ENCODE results near the gene HLA-A.

HLA-A gene

DNA sequence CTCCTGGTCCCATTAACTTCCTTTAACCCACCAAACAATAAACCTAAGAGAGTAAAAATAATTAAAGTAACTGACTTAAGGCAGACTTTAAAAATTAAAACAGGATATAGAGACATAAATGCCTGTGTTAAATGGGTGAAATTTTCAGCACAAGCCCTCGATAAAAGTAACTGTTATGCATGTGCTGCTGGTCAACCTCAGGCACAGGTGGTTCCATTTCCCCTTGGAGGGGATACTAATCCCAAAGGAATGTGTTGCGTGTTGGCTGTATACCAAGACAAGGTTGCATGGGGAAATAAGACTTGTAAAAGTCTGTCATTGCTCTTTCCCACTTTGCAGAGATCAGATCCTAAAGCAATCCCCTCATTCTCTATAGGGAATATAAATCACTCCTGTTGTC, 25.8 kb downstream of the HLA-A start:
- H3K4me2 ChIP-seq (ENCODE audit: insufficient read depth, low read length, poor library complexity, severe bottlenecking) = no peak overlapping the region
- no peak overlapping the region for H3K27ac ChIP-seq (replicated peaks; ENCODE audit: low read length)
- H2BK12ac ChIP-seq (ENCODE audit: low read length) = no peak overlapping the region
- DNase-seq (ENCODE audit: low spot score) = no peak
- no peak overlapping the region for H2BK120ac ChIP-seq (ENCODE audit: low read depth, low read length)
- no peak overlapping the region for H4K8ac ChIP-seq (ENCODE audit: low read depth, low read length)
- H4K91ac ChIP-seq (ENCODE audit: low read depth, low read length, poor library complexity) = no peak overlapping the region
- H3K9ac ChIP-seq (ENCODE audit: low read depth, low read length, poor library complexity) = no peak overlapping the region
- no peak overlapping the region for H3K4me3 ChIP-seq (ENCODE audit: low read length in 2 of 2)
- H3K18ac ChIP-seq (ENCODE audit: low read length) = no peak overlapping the region
- no peak overlapping the region for H2AK5ac ChIP-seq (ENCODE audit: low read depth, low read length)
- no peak overlapping the region for H3K14ac ChIP-seq (ENCODE audit: low read length)
- H3K4me1 ChIP-seq (ENCODE audit: control insufficient read depth in 2 of 2, insufficient read depth in 1 of 2, low read depth in 1 of 2, low read length in 2 of 2) = peaks cover 9 to 11% of the 10 kb centered on the region in 2 donors
- no peaks in the 10 kb centered on the region for H3K79me1 ChIP-seq (ENCODE audit: low read depth, low read length)
- no peaks in the 10 kb centered on the region for H3K36me3 ChIP-seq (replicated peaks in 1 of 2; ENCODE audit: control insufficient read depth in 2 of 2, insufficient read depth in 2 of 2, low read length in 2 of 2)
- H3K23ac ChIP-seq (ENCODE audit: low read depth, low read length, poor library complexity) = no peak overlapping the region
- no CpG with 5 or more reads among the region's 2 CpGs for WGBS, 2 donors (ENCODE audit: extremely low coverage in 2 of 2, insufficient read length in 2 of 2, insufficient replicate concordance in 1 of 2)
- H2AFZ ChIP-seq (ENCODE audit: low read length) = no peak overlapping the region
- H3K9me3 ChIP-seq (replicated peaks in 1 of 2; ENCODE audit: control insufficient read depth in 2 of 2, insufficient read depth in 1 of 2, low read depth in 1 of 2, low read length in 2 of 2) = peaks cover 0 to 2% of the 10 kb centered on the region in 2 donors
- no peak overlapping the region for H3K4ac ChIP-seq (ENCODE audit: low read length)
- no peak overlapping the region for H2BK5ac ChIP-seq (ENCODE audit: low read length)
- peaks cover 0 to 22% (median 2%) of the 10 kb centered on the region in 3 experiments for H3K27me3 ChIP-seq (ENCODE audit: control insufficient read depth in 3 of 3, insufficient read depth in 3 of 3, low read depth in 1 of 3, low read length in 3 of 3)
- H2BK15ac ChIP-seq (ENCODE audit: low read length) = no peak overlapping the region

DNA sequence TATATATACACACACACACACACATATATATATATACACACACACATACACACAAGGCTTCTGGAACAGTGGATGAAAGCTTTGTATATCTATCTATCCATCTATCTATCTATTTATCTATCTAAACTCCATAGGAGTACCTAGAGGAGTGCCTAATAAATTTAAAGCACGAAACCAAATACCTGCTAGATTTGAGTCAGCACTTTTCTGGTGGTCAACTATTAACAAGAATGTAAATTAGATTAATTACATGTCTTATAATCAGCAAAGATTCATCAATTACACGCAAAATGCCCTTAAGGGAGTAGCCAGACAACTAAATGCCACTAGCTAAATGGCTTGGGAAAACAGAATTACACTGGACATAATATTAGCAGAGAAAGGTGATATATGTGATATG, 26.6 kb downstream of the HLA-A start:
- no peak overlapping the region for H3K4me3 ChIP-seq (ENCODE audit: low read length in 2 of 2)
- H3K4ac ChIP-seq (ENCODE audit: low read length) = no peak overlapping the region
- no peak overlapping the region for H2BK12ac ChIP-seq (ENCODE audit: low read length)
- WGBS, 2 donors (ENCODE audit: extremely low coverage in 2 of 2, insufficient read length in 2 of 2, insufficient replicate concordance in 1 of 2) = no CpG with 5 or more reads among the region's 2 CpGs
- H3K79me1 ChIP-seq (ENCODE audit: low read depth, low read length) = no peaks in the 10 kb centered on the region
- H2BK120ac ChIP-seq (ENCODE audit: low read depth, low read length) = no peak overlapping the region
- H4K8ac ChIP-seq (ENCODE audit: low read depth, low read length) = no peak overlapping the region
- H3K4me1 ChIP-seq (ENCODE audit: control insufficient read depth in 2 of 2, insufficient read depth in 1 of 2, low read depth in 1 of 2, low read length in 2 of 2) = peaks cover 9 to 11% of the 10 kb centered on the region in 2 donors
- peaks cover 0 to 29% (median 2%) of the 10 kb centered on the region in 3 experiments for H3K27me3 ChIP-seq (ENCODE audit: control insufficient read depth in 3 of 3, insufficient read depth in 3 of 3, low read depth in 1 of 3, low read length in 3 of 3)
- H3K23ac ChIP-seq (ENCODE audit: low read depth, low read length, poor library complexity) = no peak overlapping the region
- no peak overlapping the region for H3K18ac ChIP-seq (ENCODE audit: low read length)
- H3K9ac ChIP-seq (ENCODE audit: low read depth, low read length, poor library complexity) = no peak overlapping the region
- H3K4me2 ChIP-seq (ENCODE audit: insufficient read depth, low read length, poor library complexity, severe bottlenecking) = no peak overlapping the region
- H2AFZ ChIP-seq (ENCODE audit: low read length) = no peak overlapping the region
- no peak overlapping the region for H2AK5ac ChIP-seq (ENCODE audit: low read depth, low read length)
- no peak overlapping the region for H4K91ac ChIP-seq (ENCODE audit: low read depth, low read length, poor library complexity)
- DNase-seq (ENCODE audit: low spot score) = no peak
- no peak overlapping the region for H3K27ac ChIP-seq (replicated peaks; ENCODE audit: low read length)
- H2BK15ac ChIP-seq (ENCODE audit: low read length) = no peak overlapping the region
- H3K9me3 ChIP-seq (replicated peaks in 1 of 2; ENCODE audit: control insufficient read depth in 2 of 2, insufficient read depth in 1 of 2, low read depth in 1 of 2, low read length in 2 of 2) = peaks cover 0 to 2% of the 10 kb centered on the region in 2 donors
- no peak overlapping the region for H3K14ac ChIP-seq (ENCODE audit: low read length)
- H2BK5ac ChIP-seq (ENCODE audit: low read length) = no peak overlapping the region
- H3K36me3 ChIP-seq (replicated peaks in 1 of 2; ENCODE audit: control insufficient read depth in 2 of 2, insufficient read depth in 2 of 2, low read length in 2 of 2) = no peaks in the 10 kb centered on the region

DNA sequence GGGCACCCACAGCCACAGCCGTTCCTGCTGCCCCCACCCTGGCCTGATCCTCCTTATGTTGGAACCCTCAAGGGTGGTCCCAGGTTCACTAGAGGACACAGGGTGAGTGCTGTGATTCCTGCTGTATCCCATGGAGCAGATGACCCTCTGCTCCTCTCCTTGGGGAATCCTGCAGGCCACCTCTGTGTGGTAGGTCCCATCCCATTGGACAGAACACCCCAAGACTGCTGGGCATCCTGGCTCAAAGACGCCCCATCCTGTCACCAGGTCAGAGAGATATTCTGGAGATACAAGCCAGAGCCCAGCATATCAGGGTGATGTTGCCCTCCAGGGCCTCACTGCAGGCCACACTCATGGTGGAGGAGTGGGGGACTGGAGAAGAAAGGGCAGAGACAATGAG, 28.4 kb downstream of the HLA-A start:
- Histone ChIP-seq H3K36me3 (replicated peaks in 1 of 2; ENCODE audit: control insufficient read depth in 2 of 2, insufficient read depth in 2 of 2, low read length in 2 of 2) (no peaks in the 10 kb centered on the region), H3K4ac (ENCODE audit: low read length) (no peak overlapping the region), H2BK120ac (ENCODE audit: low read depth, low read length) (no peak overlapping the region), H4K91ac (ENCODE audit: low read depth, low read length, poor library complexity) (no peak overlapping the region), H3K23ac (ENCODE audit: low read depth, low read length, poor library complexity) (no peak overlapping the region), H3K4me1 (ENCODE audit: control insufficient read depth in 2 of 2, insufficient read depth in 1 of 2, low read depth in 1 of 2, low read length in 2 of 2) (peaks cover 10 to 12% of the 10 kb centered on the region in 2 donors), H3K9me3 (replicated peaks in 1 of 2; ENCODE audit: control insufficient read depth in 2 of 2, insufficient read depth in 1 of 2, low read depth in 1 of 2, low read length in 2 of 2) (peaks cover 0 to 2% of the 10 kb centered on the region in 2 donors), H3K79me1 (ENCODE audit: low read depth, low read length) (no peaks in the 10 kb centered on the region), H2BK5ac (ENCODE audit: low read length) (peak overlapping the region; percentile 11), H4K8ac (ENCODE audit: low read depth, low read length) (no peak overlapping the region), H2AFZ (ENCODE audit: low read length) (no peak overlapping the region), H3K14ac (ENCODE audit: low read length) (no peak overlapping the region), H3K27ac (replicated peaks; ENCODE audit: low read length) (no peak overlapping the region), H3K4me2 (ENCODE audit: insufficient read depth, low read length, poor library complexity, severe bottlenecking) (no peak overlapping the region), H3K9ac (ENCODE audit: low read depth, low read length, poor library complexity) (no peak overlapping the region), H3K27me3 (ENCODE audit: control insufficient read depth in 3 of 3, insufficient read depth in 3 of 3, low read depth in 1 of 3, low read length in 3 of 3) (peaks cover 0 to 47% (median 19%) of the 10 kb centered on the region in 3 experiments), H3K18ac (ENCODE audit: low read length) (no peak overlapping the region), H3K4me3 (ENCODE audit: low read length in 2 of 2) (no peak overlapping the region), H2AK5ac (ENCODE audit: low read depth, low read length) (peak overlapping the region; percentile 40), H2BK12ac (ENCODE audit: low read length) (no peak overlapping the region), H2BK15ac (ENCODE audit: low read length) (no peak overlapping the region)
- no CpG with 5 or more reads among the region's 2 CpGs for WGBS, 2 donors (ENCODE audit: extremely low coverage in 2 of 2, insufficient read length in 2 of 2, insufficient replicate concordance in 1 of 2)
- no peak for DNase-seq (ENCODE audit: low spot score)

DNA sequence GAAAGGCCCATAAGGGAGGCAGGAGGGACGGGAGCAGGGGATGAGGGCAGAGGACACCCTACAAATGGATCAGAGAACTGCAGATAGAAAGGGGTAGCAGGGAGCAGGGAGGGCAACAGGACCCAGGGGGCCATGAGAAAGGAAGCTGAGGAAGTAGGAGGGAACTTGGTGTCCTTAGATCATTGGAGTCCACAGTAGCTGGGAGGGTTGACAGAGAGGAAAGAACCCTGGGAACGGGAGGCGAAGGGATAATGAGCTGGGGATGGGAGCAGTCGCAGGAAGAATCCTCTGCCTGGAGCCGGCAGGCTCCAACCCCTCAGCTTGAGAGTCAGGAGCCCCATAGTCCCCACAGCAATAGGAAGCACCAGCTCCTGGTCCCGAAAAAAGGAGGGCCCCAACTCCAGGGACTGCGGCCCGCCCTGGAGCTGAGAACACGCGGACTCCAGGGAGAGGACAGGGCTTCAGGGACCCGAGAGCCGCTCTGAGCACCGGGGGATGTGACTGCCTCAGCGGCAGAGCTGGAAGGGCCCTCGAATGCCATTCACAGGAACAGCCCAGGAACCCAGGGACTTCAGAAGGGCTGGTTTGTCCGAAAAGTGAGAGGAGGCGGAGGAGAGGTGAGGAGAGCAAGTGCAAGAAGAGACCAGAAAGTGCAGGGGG, 32.7 kb downstream of the HLA-A start:
- Histone ChIP-seq H3K4me2 (ENCODE audit: insufficient read depth, low read length, poor library complexity, severe bottlenecking) (peak overlapping the region; percentile 48), H3K27me3 (ENCODE audit: control insufficient read depth in 3 of 3, insufficient read depth in 3 of 3, low read depth in 1 of 3, low read length in 3 of 3) (peaks cover 0 to 77% (median 38%) of the 10 kb centered on the region in 3 experiments), H2AFZ (ENCODE audit: low read length) (peak overlapping the region; percentile 65), H2BK120ac (ENCODE audit: low read depth, low read length) (no peak overlapping the region), H2BK15ac (ENCODE audit: low read length) (no peak overlapping the region), H2AK5ac (ENCODE audit: low read depth, low read length) (no peak overlapping the region), H3K79me1 (ENCODE audit: low read depth, low read length) (no peaks in the 10 kb centered on the region), H3K27ac (replicated peaks; ENCODE audit: low read length) (no peak overlapping the region), H3K23ac (ENCODE audit: low read depth, low read length, poor library complexity) (no peak overlapping the region), H3K9me3 (replicated peaks in 1 of 2; ENCODE audit: control insufficient read depth in 2 of 2, insufficient read depth in 1 of 2, low read depth in 1 of 2, low read length in 2 of 2) (peaks cover 2 to 5% of the 10 kb centered on the region in 2 donors), H3K36me3 (replicated peaks in 1 of 2; ENCODE audit: control insufficient read depth in 2 of 2, insufficient read depth in 2 of 2, low read length in 2 of 2) (no peaks in the 10 kb centered on the region), H3K14ac (ENCODE audit: low read length) (no peak overlapping the region), H4K91ac (ENCODE audit: low read depth, low read length, poor library complexity) (no peak overlapping the region), H3K4me3 (ENCODE audit: low read length in 2 of 2) (no peak overlapping the region), H3K4ac (ENCODE audit: low read length) (no peak overlapping the region), H2BK12ac (ENCODE audit: low read length) (peak overlapping the region; percentile 5), H3K9ac (ENCODE audit: low read depth, low read length, poor library complexity) (no peak overlapping the region), H3K18ac (ENCODE audit: low read length) (no peak overlapping the region), H4K8ac (ENCODE audit: low read depth, low read length) (no peak overlapping the region), H3K4me1 (ENCODE audit: control insufficient read depth in 2 of 2, insufficient read depth in 1 of 2, low read depth in 1 of 2, low read length in 2 of 2) (peaks cover 7 to 10% of the 10 kb centered on the region in 2 donors), H2BK5ac (ENCODE audit: low read length) (no peak overlapping the region)
- no peak for DNase-seq (ENCODE audit: low spot score)
- no CpG with 5 or more reads among the region's 17 CpGs for WGBS, 2 donors (ENCODE audit: extremely low coverage in 2 of 2, insufficient read length in 2 of 2, insufficient replicate concordance in 1 of 2)

All from neuronal stem cell (in vitro differentiated cells).